ENCODE data around the gene SERPINA12. TPM values are rescaled to one million over a fixed set of nuclear protein-coding genes. Genes with fewer than 3 reads are reported as not detected.
A peak's percentile ranks its signal among the peaks of the same experiment; 100 is the strongest.

Gene SERPINA12
- total and polyA plus RNA-seq, 2 donors (not counting 1 experiment from before 2014, with no cell fraction given): not detected

DNA sequence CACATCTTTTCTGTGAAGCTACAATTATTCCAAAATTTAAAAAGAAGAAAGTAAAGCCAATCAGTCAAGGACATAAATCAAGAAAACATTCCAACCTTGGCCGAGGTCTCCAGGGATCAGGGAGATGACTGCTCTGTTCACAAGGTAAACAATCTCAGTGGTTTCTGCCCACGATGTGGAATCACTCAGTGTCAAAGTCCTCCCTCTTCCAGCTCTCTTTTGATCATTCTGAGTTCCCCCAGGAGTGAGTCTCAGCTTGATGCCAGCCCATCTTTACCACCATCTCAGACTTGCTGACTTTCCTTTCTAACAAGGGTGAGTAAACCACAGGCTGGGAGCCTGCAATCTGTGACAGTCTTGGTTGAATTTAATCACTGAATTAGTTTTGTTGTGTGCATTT lies 28.5 kb downstream of the SERPINA12 start:
- Histone ChIP-seq H3K79me2 (ENCODE audit: control insufficient read depth, insufficient read depth, low read length) (no peaks in the 10 kb centered on the region), H3K36me3 (ENCODE audit: control insufficient read depth, insufficient read depth, low read length) (no peaks in the 10 kb centered on the region), H3K4me1 (ENCODE audit: control insufficient read depth, extremely low read depth, insufficient read depth, low read length) (no peaks in the 10 kb centered on the region), H3K4me3 (replicated peaks in 1 of 4; ENCODE audit: control extremely low read depth in 1 of 4, insufficient read depth in 1 of 4, low read depth in 3 of 4, low read length in 4 of 4) (no peak overlapping the region), H3K9me3 (ENCODE audit: control insufficient read depth, insufficient read depth, low read depth, low read length) (no peaks in the 10 kb centered on the region), H3K9ac (ENCODE audit: insufficient read depth, low read length) (no peak overlapping the region), H4K20me1 (ENCODE audit: control insufficient read depth, extremely low read depth, insufficient read depth, low read length) (no peaks in the 10 kb centered on the region), H3K27ac (ENCODE audit: insufficient read depth, low read length) (no peak overlapping the region), H2AFZ (ENCODE audit: low read length) (no peak overlapping the region), H3K4me2 (ENCODE audit: extremely low read depth, insufficient read depth, low read length) (no peak overlapping the region), H3K27me3 (ENCODE audit: control insufficient read depth, insufficient read depth, low read length) (no peaks in the 10 kb centered on the region)
- TF ChIP-seq, protein P1, sequence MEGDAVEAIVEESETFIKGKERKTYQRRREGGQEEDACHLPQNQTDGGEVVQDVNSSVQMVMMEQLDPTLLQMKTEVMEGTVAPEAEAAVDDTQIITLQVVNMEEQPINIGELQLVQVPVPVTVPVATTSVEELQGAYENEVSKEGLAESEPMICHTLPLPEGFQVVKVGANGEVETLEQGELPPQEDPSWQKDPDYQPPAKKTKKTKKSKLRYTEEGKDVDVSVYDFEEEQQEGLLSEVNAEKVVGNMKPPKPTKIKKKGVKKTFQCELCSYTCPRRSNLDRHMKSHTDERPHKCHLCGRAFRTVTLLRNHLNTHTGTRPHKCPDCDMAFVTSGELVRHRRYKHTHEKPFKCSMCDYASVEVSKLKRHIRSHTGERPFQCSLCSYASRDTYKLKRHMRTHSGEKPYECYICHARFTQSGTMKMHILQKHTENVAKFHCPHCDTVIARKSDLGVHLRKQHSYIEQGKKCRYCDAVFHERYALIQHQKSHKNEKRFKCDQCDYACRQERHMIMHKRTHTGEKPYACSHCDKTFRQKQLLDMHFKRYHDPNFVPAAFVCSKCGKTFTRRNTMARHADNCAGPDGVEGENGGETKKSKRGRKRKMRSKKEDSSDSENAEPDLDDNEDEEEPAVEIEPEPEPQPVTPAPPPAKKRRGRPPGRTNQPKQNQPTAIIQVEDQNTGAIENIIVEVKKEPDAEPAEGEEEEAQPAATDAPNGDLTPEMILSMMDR (conservative IDR thresholded peaks at IDR 0.05 in 1 of 2, IDR thresholded peaks at IDR 0.05 in 1 of 2; ENCODE audit: low read depth in 1 of 2, low read length in 2 of 2): no peak
- no peak for TF ChIP-seq EZH2 (IDR thresholded peaks at IDR 0.05; ENCODE audit: low read length, missing control alignments)
- peak in 1 of 2 donors; percentile 24 for DNase-seq (ENCODE audit: low read depth in 2 of 2)

DNA sequence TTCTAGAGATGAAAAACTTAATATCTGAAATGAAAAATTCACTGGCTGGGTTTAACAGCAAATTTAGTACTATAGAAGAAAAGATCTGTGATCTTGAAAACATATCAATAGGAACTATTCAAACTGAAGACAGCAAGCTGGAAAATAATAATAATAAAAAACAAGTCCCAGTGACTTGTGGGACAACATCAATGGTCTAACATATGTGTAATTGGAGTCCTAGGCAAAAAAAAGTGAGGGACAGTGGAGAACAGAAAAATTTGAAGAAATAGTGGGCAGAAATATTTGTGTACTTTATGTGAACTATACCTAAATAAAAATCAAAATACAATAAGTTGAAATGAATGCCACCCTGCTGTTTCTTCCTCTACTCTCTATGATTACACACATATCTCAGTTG lies 30.8 kb downstream of the SERPINA12 start:
- Histone ChIP-seq H3K27me3 (ENCODE audit: control insufficient read depth, insufficient read depth, low read length) (no peaks in the 10 kb centered on the region), H3K9me3 (ENCODE audit: control insufficient read depth, insufficient read depth, low read depth, low read length) (no peaks in the 10 kb centered on the region), H3K27ac (ENCODE audit: insufficient read depth, low read length) (no peak overlapping the region), H3K36me3 (ENCODE audit: control insufficient read depth, insufficient read depth, low read length) (no peaks in the 10 kb centered on the region), H4K20me1 (ENCODE audit: control insufficient read depth, extremely low read depth, insufficient read depth, low read length) (no peaks in the 10 kb centered on the region), H3K9ac (ENCODE audit: insufficient read depth, low read length) (no peak overlapping the region), H3K4me1 (ENCODE audit: control insufficient read depth, extremely low read depth, insufficient read depth, low read length) (no peaks in the 10 kb centered on the region), H3K4me3 (replicated peaks in 1 of 4; ENCODE audit: control extremely low read depth in 1 of 4, insufficient read depth in 1 of 4, low read depth in 3 of 4, low read length in 4 of 4) (no peak overlapping the region), H3K4me2 (ENCODE audit: extremely low read depth, insufficient read depth, low read length) (no peak overlapping the region), H2AFZ (ENCODE audit: low read length) (no peak overlapping the region), H3K79me2 (ENCODE audit: control insufficient read depth, insufficient read depth, low read length) (no peaks in the 10 kb centered on the region)
- TF ChIP-seq, protein P1 (conservative IDR thresholded peaks at IDR 0.05 in 1 of 2, IDR thresholded peaks at IDR 0.05 in 1 of 2; ENCODE audit: low read depth in 1 of 2, low read length in 2 of 2): no peak
- TF ChIP-seq EZH2 (IDR thresholded peaks at IDR 0.05; ENCODE audit: low read length, missing control alignments): no peak
- DNase-seq (ENCODE audit: low read depth in 2 of 2): no peak

DNA sequence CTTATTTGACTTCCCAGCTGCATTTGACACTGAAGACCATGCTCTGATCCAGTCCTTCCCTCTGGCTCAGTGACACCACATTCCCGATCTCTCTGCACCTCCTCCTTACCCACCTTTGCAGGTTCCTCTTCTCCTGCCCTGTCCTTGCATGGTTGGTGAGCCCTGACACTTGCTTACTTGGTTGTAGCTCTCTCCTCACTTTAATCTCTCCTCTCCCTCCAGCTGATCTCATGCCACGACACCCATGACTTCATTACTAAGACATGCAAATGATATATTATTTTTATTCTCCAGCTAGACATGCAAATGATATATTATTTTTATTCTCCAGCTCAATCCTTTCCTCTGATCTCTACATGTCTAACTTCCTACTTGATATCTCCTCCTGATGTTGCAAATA lies 33.2 kb downstream of the SERPINA12 start, which contains the start of gene SERPINA9:
Gene SERPINA9, minus strand, starts transcription at position 175 of the 400 bp plus-strand sequence. CDS start 6,357 bp downstream, outside the sequence.
- TF ChIP-seq, protein P1 (conservative IDR thresholded peaks at IDR 0.05 in 1 of 2, IDR thresholded peaks at IDR 0.05 in 1 of 2; ENCODE audit: low read depth in 1 of 2, low read length in 2 of 2): no peak
- no peak for TF ChIP-seq EZH2 (IDR thresholded peaks at IDR 0.05; ENCODE audit: low read length, missing control alignments)
- H3K4me1 ChIP-seq (ENCODE audit: control insufficient read depth, extremely low read depth, insufficient read depth, low read length): no peaks in the 10 kb centered on the region
- H2AFZ ChIP-seq (ENCODE audit: low read length): no peak within 1 kb of the TSS
- no peak within 1 kb of the TSS for H3K4me3 ChIP-seq (replicated peaks in 1 of 4; ENCODE audit: control extremely low read depth in 1 of 4, insufficient read depth in 1 of 4, low read depth in 3 of 4, low read length in 4 of 4)
- H4K20me1 ChIP-seq (ENCODE audit: control insufficient read depth, extremely low read depth, insufficient read depth, low read length): no peaks in the 10 kb centered on the region
- H3K9ac ChIP-seq (ENCODE audit: insufficient read depth, low read length): no peak within 1 kb of the TSS
- no peaks in the 10 kb centered on the region for H3K27me3 ChIP-seq (ENCODE audit: control insufficient read depth, insufficient read depth, low read length)
- no peaks in the 10 kb centered on the region for H3K9me3 ChIP-seq (ENCODE audit: control insufficient read depth, insufficient read depth, low read depth, low read length)
- H3K27ac ChIP-seq (ENCODE audit: insufficient read depth, low read length): no peak within 1 kb of the TSS
- no peaks in the 10 kb centered on the region for H3K36me3 ChIP-seq (ENCODE audit: control insufficient read depth, insufficient read depth, low read length)
- no peak for DNase-seq (ENCODE audit: low read depth in 2 of 2)
- H3K4me2 ChIP-seq (ENCODE audit: extremely low read depth, insufficient read depth, low read length): no peak within 1 kb of the TSS
- no peaks in the 10 kb centered on the region for H3K79me2 ChIP-seq (ENCODE audit: control insufficient read depth, insufficient read depth, low read length)
